ENCODE measurements around the gene COPZ2. TPM values are rescaled to one million over a fixed set of nuclear protein-coding genes. Genes with fewer than 3 reads are reported as not detected.

COPZ2 gene
- total RNA-seq, 1 experiment from 2014 or later: not detected

- intact Hi-C loops (cut with micrococcal nuclease): no loop called here
- Histone ChIP-seq H3K79me2 (ENCODE audit: insufficient read depth, low read length) (no peaks in the 10 kb centered on the region), H3K9me3 (ENCODE audit: control insufficient read depth in 1 of 2, insufficient read depth in 1 of 2, low read depth in 1 of 2, low read length in 2 of 2) (no peaks in the 10 kb centered on the region), H2AFZ (ENCODE audit: low read depth, low read length, poor library complexity, severe bottlenecking) (peak overlapping the region; percentile 63), H4K20me1 (ENCODE audit: insufficient read depth) (no peaks in the 10 kb centered on the region), H3K36me3 (ENCODE audit: control insufficient read depth in 1 of 2, insufficient read depth in 2 of 2, low read length in 2 of 2) (no peaks in the 10 kb centered on the region), H3K4me1 (ENCODE audit: control insufficient read depth in 1 of 2, insufficient read depth in 2 of 2, low read length in 2 of 2) (peaks cover 5 to 17% of the 10 kb centered on the region in 2 experiments; a peak in 3 of 4 replicates), H3K4me2 (ENCODE audit: low read length) (peak overlapping the region; percentile 75), H3K9ac (ENCODE audit: low read length) (0 out of 2 replicates have a peak overlapping the region, but pooled peaks have one; percentile 26), H3K4me3 (replicated peaks in 1 of 2; ENCODE audit: low read depth in 1 of 2, low read length in 2 of 2) (peak overlapping the region in 1 of 2 experiments; percentile 44; a peak in 2 of 4 replicates), H3K9me2 (ENCODE audit: insufficient read depth) (no peaks in the 10 kb centered on the region), H3K27me3 (ENCODE audit: insufficient read depth, low read length) (no peaks in the 10 kb centered on the region), H3K27ac (ENCODE audit: low read depth, low read length) (no peak overlapping the region)
- no TSS peak for BruUV-seq (replicated peaks)
- TF ChIP-seq EZH2phosphoT487 (IDR thresholded peaks at IDR 0.05; ENCODE audit: borderline replicate concordance) (no peak), YY1 (IDR thresholded peaks at IDR 0.05; ENCODE audit: extremely low read depth, insufficient replicate concordance, low read depth, low read length) (no peak), POLR2AphosphoS5 (IDR thresholded peaks at IDR 0.05; ENCODE audit: low read depth, low read length) (no peak), EZH2 (IDR thresholded peaks at IDR 0.05) (no peak), REST (IDR thresholded peaks at IDR 0.05; ENCODE audit: low read depth) (no peak), CEBPB (IDR thresholded peaks at IDR 0.05; ENCODE audit: low read depth) (no peak), JUND (IDR thresholded peaks at IDR 0.05) (no peak), ELF1 (IDR thresholded peaks at IDR 0.05; ENCODE audit: borderline replicate concordance, low read depth) (no peak), SIN3A (IDR thresholded peaks at IDR 0.05; ENCODE audit: low read depth) (no peak)
- TF ChIP-seq, protein P1, sequence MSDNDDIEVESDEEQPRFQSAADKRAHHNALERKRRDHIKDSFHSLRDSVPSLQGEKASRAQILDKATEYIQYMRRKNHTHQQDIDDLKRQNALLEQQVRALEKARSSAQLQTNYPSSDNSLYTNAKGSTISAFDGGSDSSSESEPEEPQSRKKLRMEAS (IDR thresholded peaks at IDR 0.05): no peak
- TF ChIP-seq, protein P2, sequence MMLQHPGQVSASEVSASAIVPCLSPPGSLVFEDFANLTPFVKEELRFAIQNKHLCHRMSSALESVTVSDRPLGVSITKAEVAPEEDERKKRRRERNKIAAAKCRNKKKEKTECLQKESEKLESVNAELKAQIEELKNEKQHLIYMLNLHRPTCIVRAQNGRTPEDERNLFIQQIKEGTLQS (IDR thresholded peaks at IDR 0.05): no peak
- DNase-seq (ENCODE audit: low read depth, low spot score) (no peak), ATAC-seq (peak; percentile 68)
- ChIA-PET POLR2A (interaction anchor here (1.0 to 1.2 kb wide), 2 partner anchors 9 to 37 kb away, joined by 4 to 5 read pairs; partner anchors contain the start of gene NFE2L1), CTCF (interaction anchor here (1.3 to 2.9 kb wide), 3 partner anchors 34 to 65 kb away, joined by 6 to 13 read pairs (median 6); partner anchors contain the start of gene CDK5RAP3), RAD21 (ENCODE audit: low non-redundant PET in 1 of 2, low total read pairs in 2 of 2, uncharacterized antibody in 2 of 2, unreplicated experiment in 2 of 2) (no interaction called here)
These were observed 25.5 kb downstream of the COPZ2 start for GRCh38 chr17:48012151-48012520.

All from HCT116 (cell line).